ENCODE results near the gene CERK.

CERK gene

DNA sequence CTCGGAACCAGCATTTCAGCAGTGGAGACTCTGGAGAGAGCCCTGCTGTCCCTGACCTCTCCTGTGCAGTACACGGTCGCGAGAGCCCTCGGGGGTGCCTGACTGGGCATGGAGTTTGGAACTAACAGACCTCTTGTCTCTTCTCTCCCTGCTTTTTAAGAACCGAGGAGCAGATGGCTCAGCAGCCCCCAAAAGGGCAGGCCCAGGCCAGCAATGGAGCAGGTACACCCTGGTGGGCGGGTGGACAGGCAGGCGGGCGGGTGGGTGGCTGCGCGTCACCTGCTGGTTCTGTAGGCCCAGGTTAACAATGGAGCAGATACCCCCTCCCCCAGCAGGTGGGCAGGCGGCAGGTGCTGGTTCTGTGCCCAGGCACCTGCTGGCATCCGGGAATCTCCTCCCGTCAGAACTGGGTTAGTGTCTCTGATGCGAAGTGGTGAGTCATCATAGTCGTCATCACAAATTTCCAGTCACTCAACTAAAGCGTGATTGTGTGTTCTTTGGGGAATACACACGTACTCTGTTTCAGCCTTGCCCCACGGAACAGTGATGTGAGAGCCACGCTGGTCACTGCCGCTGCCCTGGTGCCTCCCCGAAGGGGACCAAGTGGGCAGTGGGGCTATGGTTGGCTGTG lies 76.7 kb downstream of the CERK start:
- TF ChIP-seq, protein P1, sequence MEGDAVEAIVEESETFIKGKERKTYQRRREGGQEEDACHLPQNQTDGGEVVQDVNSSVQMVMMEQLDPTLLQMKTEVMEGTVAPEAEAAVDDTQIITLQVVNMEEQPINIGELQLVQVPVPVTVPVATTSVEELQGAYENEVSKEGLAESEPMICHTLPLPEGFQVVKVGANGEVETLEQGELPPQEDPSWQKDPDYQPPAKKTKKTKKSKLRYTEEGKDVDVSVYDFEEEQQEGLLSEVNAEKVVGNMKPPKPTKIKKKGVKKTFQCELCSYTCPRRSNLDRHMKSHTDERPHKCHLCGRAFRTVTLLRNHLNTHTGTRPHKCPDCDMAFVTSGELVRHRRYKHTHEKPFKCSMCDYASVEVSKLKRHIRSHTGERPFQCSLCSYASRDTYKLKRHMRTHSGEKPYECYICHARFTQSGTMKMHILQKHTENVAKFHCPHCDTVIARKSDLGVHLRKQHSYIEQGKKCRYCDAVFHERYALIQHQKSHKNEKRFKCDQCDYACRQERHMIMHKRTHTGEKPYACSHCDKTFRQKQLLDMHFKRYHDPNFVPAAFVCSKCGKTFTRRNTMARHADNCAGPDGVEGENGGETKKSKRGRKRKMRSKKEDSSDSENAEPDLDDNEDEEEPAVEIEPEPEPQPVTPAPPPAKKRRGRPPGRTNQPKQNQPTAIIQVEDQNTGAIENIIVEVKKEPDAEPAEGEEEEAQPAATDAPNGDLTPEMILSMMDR (conservative IDR thresholded peaks at IDR 0.05), result no peak
- peak overlapping the region; percentile 61 for H3K27ac ChIP-seq

GRCh38 chr22:46660604-46661201 lies 77.3 kb downstream of the CERK start:
- peak overlapping the region; percentile 61 for H3K27ac ChIP-seq
- TF ChIP-seq, protein P1 (conservative IDR thresholded peaks at IDR 0.05), result peak; percentile 34

DNA sequence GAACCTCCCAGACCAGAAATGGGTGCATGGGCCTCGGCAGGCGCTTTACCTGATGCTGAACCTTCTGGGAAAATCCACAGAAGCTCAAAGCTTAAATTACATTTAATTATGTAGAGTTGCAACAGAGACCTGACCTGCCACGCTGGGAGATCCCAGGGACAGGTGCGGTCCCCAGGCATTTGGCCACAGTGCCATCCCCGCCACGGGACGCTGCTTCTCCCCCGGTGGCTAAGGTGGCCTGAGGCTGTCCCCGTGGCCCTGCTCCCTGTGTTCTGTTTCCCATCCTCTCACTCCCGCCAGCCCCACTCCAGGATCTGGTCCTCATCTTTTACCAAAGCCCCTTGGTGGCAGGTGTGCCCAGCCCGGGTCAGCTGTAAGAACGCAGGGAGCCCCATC lies 78.3 kb downstream of the CERK start:
- TF ChIP-seq, protein P1 (conservative IDR thresholded peaks at IDR 0.05), result no peak
- peak overlapping the region; percentile 61; the same call in 1 of the 2 replicates for H3K27ac ChIP-seq

GRCh38 chr22:46659059-46659790 lies 78.8 kb downstream of the CERK start:
- TF ChIP-seq, protein P1 (conservative IDR thresholded peaks at IDR 0.05), result no peak
- no peak overlapping the region for H3K27ac ChIP-seq

GRCh38 chr22:46657996-46658947 lies 79.8 kb downstream of the CERK start:
- no peak overlapping the region for H3K27ac ChIP-seq
- TF ChIP-seq, protein P1 (conservative IDR thresholded peaks at IDR 0.05), result no peak

DNA sequence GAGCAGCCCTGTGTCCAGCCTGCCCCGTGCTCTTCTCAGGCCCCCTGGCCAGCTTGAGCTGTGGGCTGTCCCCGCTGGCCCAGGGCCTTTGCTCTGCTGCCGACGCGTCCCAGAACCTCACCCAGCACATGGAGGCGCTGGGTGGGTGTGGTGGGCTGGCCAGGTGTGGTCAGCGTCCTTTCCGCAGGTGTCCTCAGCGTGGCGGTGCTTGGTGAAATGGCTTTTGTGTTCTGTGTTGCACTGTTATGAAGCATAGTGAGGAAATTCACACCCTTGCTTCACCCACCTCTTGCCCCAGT lies 80.4 kb downstream of the CERK start:
- TF ChIP-seq, protein P1 (conservative IDR thresholded peaks at IDR 0.05), result no peak

More for the DNA sequence above, 80.4 kb downstream of the CERK start:
- no peak overlapping the region for H3K27ac ChIP-seq
